ENCODE results near the gene CADPS.

CADPS gene

GRCh38 chr3:62835554-62836236, 39.5 kb downstream of the CADPS start:
- TF ChIP-seq, protein P1, sequence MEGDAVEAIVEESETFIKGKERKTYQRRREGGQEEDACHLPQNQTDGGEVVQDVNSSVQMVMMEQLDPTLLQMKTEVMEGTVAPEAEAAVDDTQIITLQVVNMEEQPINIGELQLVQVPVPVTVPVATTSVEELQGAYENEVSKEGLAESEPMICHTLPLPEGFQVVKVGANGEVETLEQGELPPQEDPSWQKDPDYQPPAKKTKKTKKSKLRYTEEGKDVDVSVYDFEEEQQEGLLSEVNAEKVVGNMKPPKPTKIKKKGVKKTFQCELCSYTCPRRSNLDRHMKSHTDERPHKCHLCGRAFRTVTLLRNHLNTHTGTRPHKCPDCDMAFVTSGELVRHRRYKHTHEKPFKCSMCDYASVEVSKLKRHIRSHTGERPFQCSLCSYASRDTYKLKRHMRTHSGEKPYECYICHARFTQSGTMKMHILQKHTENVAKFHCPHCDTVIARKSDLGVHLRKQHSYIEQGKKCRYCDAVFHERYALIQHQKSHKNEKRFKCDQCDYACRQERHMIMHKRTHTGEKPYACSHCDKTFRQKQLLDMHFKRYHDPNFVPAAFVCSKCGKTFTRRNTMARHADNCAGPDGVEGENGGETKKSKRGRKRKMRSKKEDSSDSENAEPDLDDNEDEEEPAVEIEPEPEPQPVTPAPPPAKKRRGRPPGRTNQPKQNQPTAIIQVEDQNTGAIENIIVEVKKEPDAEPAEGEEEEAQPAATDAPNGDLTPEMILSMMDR (IDR thresholded peaks at IDR 0.05; ENCODE audit: low read depth, low read length): no peak
- DNase-seq (ENCODE audit: low read depth in 2 of 2): no peak
- no peak overlapping the region for H3K4me3 ChIP-seq (replicated peaks in 1 of 2; ENCODE audit: low read depth in 2 of 2, low read length in 2 of 2)

GRCh38 chr3:62833538-62833937, 41.7 kb downstream of the CADPS start:
- no peak overlapping the region for H3K4me3 ChIP-seq (replicated peaks in 1 of 2; ENCODE audit: low read depth in 2 of 2, low read length in 2 of 2)
- DNase-seq (ENCODE audit: low read depth in 2 of 2): peak in 1 of 2 donors; percentile 6
- TF ChIP-seq, protein P1 (IDR thresholded peaks at IDR 0.05; ENCODE audit: low read depth, low read length): peak; percentile 15

DNA sequence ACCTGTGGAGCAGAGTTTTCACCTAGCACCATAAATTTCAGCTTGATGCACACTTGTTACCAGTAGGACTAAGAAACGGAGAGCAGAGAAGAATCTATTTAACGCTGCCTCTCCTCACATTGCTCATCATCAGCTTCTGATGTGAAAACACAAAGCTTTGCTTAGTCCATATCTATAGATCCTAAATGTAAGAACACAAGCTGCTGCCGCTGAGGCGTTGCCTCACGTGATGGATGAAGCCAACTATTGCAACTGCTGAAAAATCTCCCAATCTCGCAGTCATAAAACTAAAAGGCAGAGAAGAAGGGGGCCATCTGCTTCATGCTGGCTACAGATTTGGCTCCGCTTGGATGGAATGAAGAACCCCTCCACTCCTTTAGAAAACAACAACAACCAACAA, 42.7 kb downstream of the CADPS start:
- H3K4me3 ChIP-seq (replicated peaks in 1 of 2; ENCODE audit: low read depth in 2 of 2, low read length in 2 of 2): no peak overlapping the region
- TF ChIP-seq, protein P1 (IDR thresholded peaks at IDR 0.05; ENCODE audit: low read depth, low read length): no peak
- DNase-seq (ENCODE audit: low read depth in 2 of 2): no peak

GRCh38 chr3:62830727-62831322, 44.4 kb downstream of the CADPS start:
- no peak overlapping the region for H3K4me3 ChIP-seq (replicated peaks in 1 of 2; ENCODE audit: low read depth in 2 of 2, low read length in 2 of 2)
- DNase-seq (ENCODE audit: low read depth in 2 of 2): no peak
- TF ChIP-seq, protein P1 (IDR thresholded peaks at IDR 0.05; ENCODE audit: low read depth, low read length): no peak

DNA sequence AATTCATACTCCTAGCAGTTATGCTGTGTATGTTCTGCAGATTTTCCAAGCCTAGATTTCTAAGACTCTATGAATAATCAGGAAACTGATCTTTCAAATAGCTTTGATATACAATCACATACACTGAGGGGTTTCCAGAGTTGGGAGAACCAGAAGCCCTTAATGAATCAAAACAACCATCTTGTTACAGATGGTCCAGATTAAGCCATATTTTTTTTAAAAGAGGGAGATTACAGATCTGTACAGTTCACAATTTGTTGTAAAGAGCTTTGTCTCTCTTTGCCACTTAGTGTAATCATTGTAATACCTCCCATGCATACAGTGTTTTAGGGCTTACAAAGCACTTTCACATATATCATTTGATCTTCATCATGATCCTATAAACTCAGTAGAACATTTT, 47.7 kb downstream of the CADPS start:
- TF ChIP-seq, protein P1 (IDR thresholded peaks at IDR 0.05; ENCODE audit: low read depth, low read length): no peak
- H3K4me3 ChIP-seq (replicated peaks in 1 of 2; ENCODE audit: low read depth in 2 of 2, low read length in 2 of 2): no peak overlapping the region
- no peak for DNase-seq (ENCODE audit: low read depth in 2 of 2)

GRCh38 chr3:62824965-62825592, 50.1 kb downstream of the CADPS start:
- DNase-seq (ENCODE audit: low read depth in 2 of 2): no peak
- TF ChIP-seq, protein P1 (IDR thresholded peaks at IDR 0.05; ENCODE audit: low read depth, low read length): no peak
- H3K4me3 ChIP-seq (replicated peaks in 1 of 2; ENCODE audit: low read depth in 2 of 2, low read length in 2 of 2): no peak overlapping the region

Measured in cardiac fibroblast (primary cell).